IMR-90 (cell line): ENCODE measurements around the gene ALPK3.

Experiments
- CTCF ChIP-seq: conservative IDR thresholded peaks from 2 replicates; pipeline ENCODE4 v1.5.1; 2012; ENCODE audit warnings: mild to moderate bottlenecking, low read depth, low read length, improper control_type of control experiment
- MAFK ChIP-seq: IDR thresholded peaks from 2 replicates; pipeline ENCODE4 v1.6.1; 2012; ENCODE audit warnings: low read depth, low read length, improper control_type of control experiment
- POLR2A ChIP-seq: IDR thresholded peaks from 2 replicates; pipeline ENCODE4 v1.6.1; 2012; ENCODE audit warnings: mild to moderate bottlenecking, low read depth, low read length
- RAD21 ChIP-seq: IDR thresholded peaks from 2 replicates; pipeline ENCODE4 v1.6.1; 2012; ENCODE audit warnings: low read length, improper control_type of control experiment
- RFX5 ChIP-seq: IDR thresholded peaks from 2 replicates; pipeline ENCODE4 v1.8.0; 2012; ENCODE audit warnings: low read depth, mild to moderate bottlenecking, low read length, moderate library complexity

- TF ChIP-seq CTCF = no peak
- TF ChIP-seq RFX5 = no peak
- no peak for TF ChIP-seq MAFK
- no peak for TF ChIP-seq RAD21
- no peak for TF ChIP-seq POLR2A
Observed at GRCh38 chr15:84861781-84862180, 44.6 kb downstream of the ALPK3 start.
